ENCODE measurements around the gene SH3PXD2A.

- no peak for TF ChIP-seq CTCF (IDR thresholded peaks at IDR 0.05)
- no peak for TF ChIP-seq POLR2A (IDR thresholded peaks at IDR 0.05)
These were observed 268.3 kb downstream of the SH3PXD2A start for GRCh38 chr10:103587073-103587472.

All from Peyer's patch (tissue), 4 donors.